GM23338 (cell line): ENCODE results near the gene OR5M11. TPM values are rescaled to one million over a fixed set of nuclear protein-coding genes. Genes with fewer than 3 reads are reported as not detected.

ENCODE experiments used
- ATAC-seq: fragments of 200-7000 bp; cut with Tn5 transposase; 3 replicates; pipeline ENCODE4 v1.9.1; 2020
- DNase-seq: peaks from one replicate; pipeline ENCODE4 v3.0.0-alpha.2; 2015; ENCODE audit warnings: low spot score
- H2AFZ ChIP-seq: fragments of 200-600 bp; sonication (generic); 2 replicates; pipeline ENCODE4 v1.8.0; 2016; ENCODE audit warnings: antibody characterized with exemption, mild to moderate bottlenecking, moderate library complexity
- H3F3A ChIP-seq: fragments of 200-600 bp; sonication (generic); replicated peaks from 2 replicates; pipeline ENCODE4 v1.8.0; 2017; ENCODE audit warnings: antibody characterized with exemption, mixed run types, low read depth
- H3K27ac ChIP-seq: fragments of 200-600 bp; sonication (generic); 2 replicates; pipeline ENCODE4 v1.6.1; 2016; ENCODE audit warnings: low read depth
- H3K27me3 ChIP-seq: fragments of 200-600 bp; sonication (generic); 2 replicates; pipeline ENCODE4 v1.8.0; 2016; ENCODE audit warnings: mild to moderate bottlenecking, mixed run types, moderate library complexity; ENCODE audit not compliant: insufficient read depth
- H3K36me3 ChIP-seq: fragments of 200-600 bp; sonication (generic); 2 replicates; pipeline ENCODE4 v1.8.0; 2016; ENCODE audit warnings: mild to moderate bottlenecking; ENCODE audit not compliant: insufficient read depth
- H3K4me1 ChIP-seq: fragments of 200-600 bp; sonication (generic); 2 replicates; pipeline ENCODE4 v1.8.0; 2016; ENCODE audit warnings: mild to moderate bottlenecking, moderate library complexity; ENCODE audit not compliant: insufficient read depth
- H3K4me2 ChIP-seq: fragments of 200-600 bp; sonication (generic); 2 replicates; pipeline ENCODE4 v1.7.1; 2017; ENCODE audit warnings: mixed run types
- H3K4me3 ChIP-seq: fragments of 200-600 bp; sonication (generic); 2 replicates; pipeline ENCODE4 v1.6.1; 2016; ENCODE audit warnings: mixed run types
- H3K79me2 ChIP-seq: fragments of 200-600 bp; sonication (generic); replicated peaks from 2 replicates; pipeline ENCODE4 v1.8.0; 2017; ENCODE audit warnings: mild to moderate bottlenecking; ENCODE audit not compliant: insufficient read depth
- H3K9me2 ChIP-seq: fragments of 200-600 bp; sonication (generic); 2 replicates; pipeline ENCODE4 v1.8.0; 2017; ENCODE audit not compliant: insufficient read depth
- H4K20me1 ChIP-seq: fragments of 200-600 bp; sonication (generic); replicated peaks from 2 replicates; pipeline ENCODE4 v1.8.0; 2017; ENCODE audit warnings: mild to moderate bottlenecking; ENCODE audit not compliant: insufficient read depth
- H3K27ac Mint-ChIP-seq: 2 replicates; pipeline ENCODE4 v1.8.0; 2020; ENCODE audit warnings: inconsistent platforms, mild to moderate bottlenecking, moderate library complexity, mixed read lengths
- H3K27me3 Mint-ChIP-seq: 3 replicates; pipeline ENCODE4 v1.8.0; 2022; ENCODE audit warnings: low read depth, mild to moderate bottlenecking, moderate library complexity, mixed read lengths, inconsistent platforms; ENCODE audit not compliant: insufficient read depth, poor library complexity
- H3K36me3 Mint-ChIP-seq: 3 replicates; pipeline ENCODE4 v1.8.0; 2021; ENCODE audit warnings: low read depth, mild to moderate bottlenecking, inconsistent platforms, moderate library complexity, mixed read lengths
- H3K4me1 Mint-ChIP-seq: 3 replicates; pipeline ENCODE4 v1.8.0; 2020; ENCODE audit warnings: mild to moderate bottlenecking, inconsistent platforms, mixed read lengths
- H3K4me3 Mint-ChIP-seq: 3 replicates; pipeline ENCODE4 v1.8.0; 2021; ENCODE audit warnings: moderate library complexity, mild to moderate bottlenecking, inconsistent platforms, mixed read lengths
- H3K9me3 Mint-ChIP-seq: 3 replicates; pipeline ENCODE4 v1.8.0; 2020; ENCODE audit warnings: moderate library complexity, mild to moderate bottlenecking, inconsistent platforms, mixed read lengths
- CREB1 ChIP-seq: fragments of 250-450 bp; sonication (Bioruptor Pico); IDR thresholded peaks from 2 replicates; pipeline ENCODE4 v1.5.0; 2020; ENCODE audit warnings: low read depth, mild to moderate bottlenecking, moderate library complexity
- CTCF ChIP-seq, 2 experiments: fragments of 200-600 bp in 1 of 2; sonication (generic) in 1 of 2; conservative IDR thresholded peaks; 2 replicates each; pipeline versions ENCODE4 v1.5.1 to v1.6.1; 2016 to 2017; ENCODE audit warnings: antibody characterized with exemption in 2 of 2, low read depth in 2 of 2, mild to moderate bottlenecking in 2 of 2, moderate library complexity in 1 of 2
- ETS1 ChIP-seq: IDR thresholded peaks from 2 replicates; pipeline ENCODE4 v1.6.1; 2016; ENCODE audit warnings: antibody characterized with exemption
- EZH2 ChIP-seq: fragments of 200-600 bp; sonication (generic); IDR thresholded peaks from one replicate; pipeline ENCODE4 v1.8.0; 2017; ENCODE audit warnings: antibody characterized with exemption, mild to moderate bottlenecking, low read depth; ENCODE audit not compliant: unreplicated experiment
- EZH2phosphoT487 ChIP-seq: fragments of 200-600 bp; sonication (generic); IDR thresholded peaks from one replicate; pipeline ENCODE4 v1.8.1; 2018; ENCODE audit warnings: antibody characterized with exemption; ENCODE audit not compliant: unreplicated experiment
- JUNB ChIP-seq: IDR thresholded peaks from one replicate; pipeline ENCODE4 v1.6.1; 2016; ENCODE audit warnings: antibody characterized with exemption; ENCODE audit not compliant: unreplicated experiment
- NANOG ChIP-seq: IDR thresholded peaks from 2 replicates; pipeline ENCODE4 v1.6.1; 2016; ENCODE audit warnings: antibody characterized with exemption, borderline replicate concordance
- POLR2AphosphoS5 ChIP-seq: IDR thresholded peaks from 2 replicates; pipeline ENCODE4 v1.6.1; 2016; ENCODE audit warnings: antibody characterized with exemption, low read depth
- REST ChIP-seq: IDR thresholded peaks from one replicate; pipeline ENCODE4 v1.6.1; 2018; ENCODE audit warnings: antibody characterized with exemption; ENCODE audit not compliant: unreplicated experiment
- STAT1 ChIP-seq: IDR thresholded peaks from one replicate; pipeline ENCODE4 v1.6.1; 2016; ENCODE audit warnings: antibody characterized with exemption; ENCODE audit not compliant: unreplicated experiment
- ZNF114 ChIP-seq: fragments of 250-450 bp; sonication (Bioruptor Pico); IDR thresholded peaks from 2 replicates; pipeline ENCODE4 v1.5.0; 2020; ENCODE audit warnings: mild to moderate bottlenecking, moderate library complexity
- ZNF331 ChIP-seq: fragments of 250-450 bp; sonication (Bioruptor Pico); IDR thresholded peaks from 2 replicates; pipeline ENCODE4 v1.5.0; 2020; ENCODE audit warnings: low read depth, mild to moderate bottlenecking, moderate library complexity
- polyA plus RNA-seq: library from polyadenylated mRNA; unstranded; fragments of >200 nt; fragmentation: Nextera tagmentation; extraction: Ambion mirVana; gene quantifications from 2 replicates; pipeline ENCODE4 v1.2.1, GENCODE V29; 2016
- total RNA-seq: library from RNA; depleted of rRNA; stranded (reverse); fragments of >200 nt; shearing (Covaris generic); gene quantifications from 2 replicates; pipeline ENCODE4 v1.2.3, GENCODE V29; 2014

OR5M11 gene
- total and polyA plus RNA-seq, 2 experiments from 2014 or later = not detected

GRCh38 chr11:56513280-56513679 is 29.8 kb downstream of the OR5M11 start (continued):
- TF ChIP-seq REST (no peak), CTCF (conservative IDR thresholded peaks at IDR 0.05; ENCODE audit: low read depth in 2 of 2) (no peak), STAT1 (no peak), ZNF114 (no peak), CREB1 (CRISPR knock-in tag) (no peak)

- ATAC-seq (no peak), DNase-seq (no peak)
- no peak overlapping the region for H3K4me3 Mint-ChIP-seq
- no peaks in the 10 kb centered on the region for H3K4me1 Mint-ChIP-seq
- no peak overlapping the region for H2AFZ ChIP-seq
- no peaks in the 10 kb centered on the region; the same call in 1 of the 2 replicates for H3K36me3 ChIP-seq
- H3K4me3 ChIP-seq = no peak overlapping the region
- no peaks in the 10 kb centered on the region for H3K36me3 Mint-ChIP-seq
- no peaks in the 10 kb centered on the region for H3K79me2 ChIP-seq
- H3K4me2 ChIP-seq = no peak overlapping the region
- peaks cover 1% of the 10 kb centered on the region for H3K27me3 Mint-ChIP-seq
- no peaks in the 10 kb centered on the region for H3K9me2 ChIP-seq
- H3F3A ChIP-seq = no peaks in the 10 kb centered on the region
- no peaks in the 10 kb centered on the region; the same call in 2 of the 3 replicates for H3K9me3 Mint-ChIP-seq
- no peak overlapping the region for H3K27ac Mint-ChIP-seq
- H3K4me1 ChIP-seq = no peaks in the 10 kb centered on the region
- no peaks in the 10 kb centered on the region for H4K20me1 ChIP-seq
- no peaks in the 10 kb centered on the region for H3K27me3 ChIP-seq
- no peak overlapping the region for H3K27ac ChIP-seq
- TF ChIP-seq POLR2AphosphoS5 (no peak), ZNF114 (no peak), STAT1 (no peak), NANOG (no peak), ETS1 (no peak), EZH2phosphoT487 (no peak), JUNB (no peak), CTCF (conservative IDR thresholded peaks at IDR 0.05; ENCODE audit: low read depth in 2 of 2) (no peak), CREB1 (CRISPR knock-in tag) (no peak), REST (no peak), ZNF331 (CRISPR knock-in tag) (no peak), EZH2 (no peak)
Measured at GRCh38 chr11:56509439-56509838, 33.6 kb downstream of the OR5M11 start.
